SK-N-SH (cell line): ENCODE data around the gene RFWD3. TPM values are rescaled to one million over a fixed set of nuclear protein-coding genes. Genes with fewer than 3 reads are reported as not detected.
A peak's percentile ranks its signal among the peaks of the same experiment; 100 is the strongest.

Experiments
- CTCF ChIA-PET: fragments of 300-600, 350-600 bp; formaldehyde crosslinking; extraction: SDS; loops from one replicate; lab custom pipeline; 2021; lab: Yijun Ruan, JAX
- POLR2A ChIA-PET: fragments of 350-600 bp; sonication (Branson Sonifier 250); formaldehyde crosslinking; extraction: SDS; loops from one replicate; lab custom pipeline; 2020; ENCODE audit warnings: antibody characterized with exemption, inconsistent platforms; lab: Yijun Ruan, JAX
- DNase-seq: peaks from one replicate; pipeline ENCODE4 v3.0.0; 2012
- H2AFZ ChIP-seq: fragments of 200-600 bp; sonication (generic); 2 replicates; pipeline ENCODE4 v1.8.1; 2016; ENCODE audit warnings: antibody characterized with exemption, mild to moderate bottlenecking, low read depth
- H3F3A ChIP-seq: fragments of 200-600 bp; sonication (generic); replicated peaks from 2 replicates; pipeline ENCODE3; 2016; ENCODE audit warnings: antibody characterized with exemption, mild to moderate bottlenecking; ENCODE audit not compliant: insufficient read depth
- H3K27ac ChIP-seq, 2 experiments: fragments of 200-500 bp in 1 of 2; fragments of 200-600 bp in 1 of 2; sonication (Bioruptor generic) in 1 of 2; sonication (generic), shearing (Covaris generic) in 1 of 2; 2 replicates each; pipeline versions ENCODE4 v1.5.1 to v1.6.1; 2014 to 2016; ENCODE audit warnings: low read depth in 2 of 2, inconsistent platforms in 1 of 2, low read length in 1 of 2, mild to moderate bottlenecking in 1 of 2, mixed read lengths in 1 of 2
- H3K27me3 ChIP-seq: fragments of 200-600 bp; sonication (generic), shearing (Covaris generic); 2 replicates; pipeline ENCODE4 v1.6.1; 2016; ENCODE audit warnings: mixed run types; ENCODE audit not compliant: insufficient read depth
- H3K36me3 ChIP-seq, 2 experiments: fragments of 200-500 bp in 1 of 2; fragments of 200-600 bp in 1 of 2; sonication (Bioruptor generic) in 1 of 2; sonication (generic) in 1 of 2; replicated peaks in 1 of 2; 2 replicates each; pipeline versions ENCODE3 to v1.5.1; 2014 to 2016; ENCODE audit warnings: low read length in 1 of 2, mild to moderate bottlenecking in 1 of 2; ENCODE audit not compliant: insufficient read depth in 2 of 2, control insufficient read depth in 1 of 2
- H3K4me1 ChIP-seq, 2 experiments: fragments of 200-500 bp in 1 of 2; fragments of 200-600 bp in 1 of 2; sonication (Bioruptor generic) in 1 of 2; sonication (generic), shearing (Covaris generic) in 1 of 2; 2 replicates each; pipeline versions ENCODE4 v1.5.1 to v1.6.1; 2014 to 2016; ENCODE audit warnings: low read depth in 1 of 2, low read length in 1 of 2, mixed run types in 1 of 2; ENCODE audit not compliant: insufficient read depth in 2 of 2, control insufficient read depth in 1 of 2
- H3K4me2 ChIP-seq: fragments of 200-600 bp; sonication (generic), shearing (Covaris generic); 2 replicates; pipeline ENCODE4 v1.6.1; 2017; ENCODE audit warnings: mixed run types
- H3K4me3 ChIP-seq, 2 experiments: fragments of 200-500 bp in 1 of 2; fragments of 200-600 bp in 1 of 2; sonication (Bioruptor generic) in 1 of 2; sonication (generic), shearing (Covaris generic) in 1 of 2; 2 replicates each; pipeline versions ENCODE4 v1.5.1 to v1.8.1; 2014 to 2016; ENCODE audit warnings: low read depth in 2 of 2, inconsistent platforms in 1 of 2, low read length in 1 of 2, mild to moderate bottlenecking in 1 of 2, mixed read lengths in 1 of 2, moderate library complexity in 1 of 2
- H3K79me2 ChIP-seq: fragments of 200-600 bp; sonication (generic); 2 replicates; pipeline ENCODE4 v1.8.1; 2017; ENCODE audit warnings: mild to moderate bottlenecking; ENCODE audit not compliant: insufficient read depth
- H3K9ac ChIP-seq: fragments of 200-600 bp; sonication (generic); 2 replicates; pipeline ENCODE4 v1.6.1; 2017; ENCODE audit warnings: mixed run types
- H3K9me2 ChIP-seq: fragments of 200-600 bp; sonication (generic); 2 replicates; pipeline ENCODE4 v1.6.1; 2017; ENCODE audit warnings: mixed run types
- H3K9me3 ChIP-seq: fragments of 200-600 bp; sonication (generic); 2 replicates; pipeline ENCODE4 v1.6.1; 2017; ENCODE audit warnings: mixed run types, mild to moderate bottlenecking, moderate library complexity
- H4K20me1 ChIP-seq: fragments of 200-600 bp; sonication (generic); 2 replicates; pipeline ENCODE4 v1.6.1; 2017; ENCODE audit warnings: mild to moderate bottlenecking, mixed run types; ENCODE audit not compliant: insufficient read depth
- ELF1 ChIP-seq: IDR thresholded peaks from 2 replicates; pipeline ENCODE4 v1.4.0; 2012
- EP300 ChIP-seq, 2 experiments: IDR thresholded peaks; 2 replicates each; pipeline versions ENCODE4 v1.4.0 to v1.6.1; 2012; ENCODE audit warnings: borderline replicate concordance in 1 of 2, low read depth in 1 of 2, low read length in 1 of 2
- FOSL2 ChIP-seq: IDR thresholded peaks from 2 replicates; pipeline ENCODE4 v1.4.0; 2012; ENCODE audit warnings: low read depth, mild to moderate bottlenecking, moderate library complexity, borderline replicate concordance
- FOXM1 ChIP-seq: IDR thresholded peaks from 2 replicates; pipeline ENCODE4 v1.4.0; 2012; ENCODE audit warnings: low read depth, mild to moderate bottlenecking
- GABPA ChIP-seq: IDR thresholded peaks from 2 replicates; pipeline ENCODE4 v1.4.0; 2012; ENCODE audit warnings: low read depth, mild to moderate bottlenecking
- JUND ChIP-seq: IDR thresholded peaks from 2 replicates; pipeline ENCODE4 v1.4.0; 2012
- MAX ChIP-seq: IDR thresholded peaks from 2 replicates; pipeline ENCODE4 v1.4.0; 2012; ENCODE audit warnings: low read depth
- MEF2A ChIP-seq: IDR thresholded peaks from 2 replicates; pipeline ENCODE4 v1.4.0; 2012; ENCODE audit warnings: low read depth, borderline replicate concordance
- MXI1 ChIP-seq: IDR thresholded peaks from 2 replicates; pipeline ENCODE4 v1.6.1; 2012; ENCODE audit warnings: mild to moderate bottlenecking, low read depth, low read length, improper control_type of control experiment
- NFIC ChIP-seq: IDR thresholded peaks from 2 replicates; pipeline ENCODE4 v1.4.0; 2012; ENCODE audit warnings: borderline replicate concordance
- PBX3 ChIP-seq: IDR thresholded peaks from 2 replicates; pipeline ENCODE4; 2012
- POLR2AphosphoS5 ChIP-seq: IDR thresholded peaks from 2 replicates; pipeline ENCODE4 v1.6.1; 2012; ENCODE audit warnings: low read depth, low read length
- RCOR1 ChIP-seq: fragments of 150-350 bp; IDR thresholded peaks from 2 replicates; pipeline ENCODE4 v1.6.1; 2017; ENCODE audit warnings: antibody characterized with exemption, low read length
- RFX5 ChIP-seq: IDR thresholded peaks from 2 replicates; pipeline ENCODE4 v1.6.1; 2012; ENCODE audit warnings: mild to moderate bottlenecking, improper control_type of control experiment, low read length
- TCF12 ChIP-seq: IDR thresholded peaks from 2 replicates; pipeline ENCODE4 v1.4.0; 2012
- USF1 ChIP-seq: IDR thresholded peaks from 2 replicates; pipeline ENCODE4 v1.4.0; 2012; ENCODE audit warnings: low read depth, borderline replicate concordance
- ZBTB33 ChIP-seq: IDR thresholded peaks from 2 replicates; pipeline ENCODE4 v1.4.0; 2012; ENCODE audit warnings: low read depth, borderline replicate concordance
- WGBS: methylation state at CpG from one replicate; pipeline ENCODE4 v1.1.6; 2017; ENCODE audit warnings: low lambda C conversion rate; 5-methylcytosine and 5-hydroxymethylcytosine counted together
- polyA plus RNA-seq, 3 experiments: library from polyadenylated mRNA; depleted of rRNA; stranded (reverse); fragments of >200 nt; gene quantifications; 2 replicates each; pipeline ENCODE4 v1.2.3, GENCODE V29; 2012

Gene RFWD3
- polyA plus RNA-seq, 1 of the 3 experiments (the other 2 are of a cell fraction) = 13.2 TPM

- H3K9ac ChIP-seq = no peak overlapping the region
- CTCF ChIA-PET = interaction anchor here (0.9 kb wide), 1 partner anchor 16 kb away, joined by 3 read pairs; no protein-coding TSS in a partner anchor
- H3K4me2 ChIP-seq = peak overlapping the region; percentile 23
- POLR2A ChIA-PET = no interaction called here
- TF ChIP-seq MXI1 = no peak
- no peak for TF ChIP-seq MEF2A
- 0 out of 2 replicates have a peak, but pooled peaks have one; percentile 5 for TF ChIP-seq POLR2AphosphoS5
- TF ChIP-seq RFX5 = no peak
- TF ChIP-seq PBX3 = 0 out of 2 replicates have a peak, but pooled peaks have one; percentile 6
- TF ChIP-seq TCF12 = no peak
- TF ChIP-seq RCOR1 = no peak
- TF ChIP-seq ELF1 = no peak
- TF ChIP-seq MAX = no peak
- TF ChIP-seq USF1 = no peak
- H3K4me1 ChIP-seq = peaks cover 0 to 35% of the 10 kb centered on the region in 2 experiments
- no peak overlapping the region for H2AFZ ChIP-seq
- H3K9me2 ChIP-seq = no peaks in the 10 kb centered on the region
- H3K27me3 ChIP-seq = no peaks in the 10 kb centered on the region
- peak overlapping the region; percentile 3 to 59; a peak in 2 of 4 replicates for H3K27ac ChIP-seq
- peaks cover 63% of the 10 kb centered on the region for H4K20me1 ChIP-seq
- 30% methylated on average over 3 of the region's 3 CpGs for WGBS
- H3K36me3 ChIP-seq = no peaks in the 10 kb centered on the region
- H3K4me3 ChIP-seq = no peak overlapping the region
- H3K79me2 ChIP-seq = peaks cover 93% of the 10 kb centered on the region
- no peaks in the 10 kb centered on the region for H3K9me3 ChIP-seq
- peaks cover 29% of the 10 kb centered on the region for H3F3A ChIP-seq
- no peak for DNase-seq
Observed at GRCh38 chr16:74578433-74578832, 88.2 kb downstream of the RFWD3 start.

GRCh38 chr16:74577882-74578366 is 88.8 kb downstream of the RFWD3 start:
- TF ChIP-seq FOSL2 = peak; percentile 91
- TF ChIP-seq ZBTB33 = no peak
- TF ChIP-seq EP300 (IDR thresholded peaks at IDR 0.05; ENCODE audit: borderline replicate concordance in 1 of 2, low read depth in 1 of 2, low read length in 1 of 2) = peak in 1 of 2 experiments; percentile 35; a peak in 1 of 4 replicates
- no peak for TF ChIP-seq RCOR1
- peak; percentile 55 for TF ChIP-seq PBX3
- peak; percentile 58; the same call in 1 of the 2 replicates for TF ChIP-seq NFIC
- TF ChIP-seq JUND = peak; percentile 79
- no peak for TF ChIP-seq MAX
- peak; percentile 28; the same call in 1 of the 2 replicates for TF ChIP-seq POLR2AphosphoS5
- no peak for TF ChIP-seq FOXM1
- no peak for TF ChIP-seq MXI1
- TF ChIP-seq GABPA = no peak
- TF ChIP-seq, all 33 proteins: peak for 6
- Histone ChIP-seq H3K36me3 (no peaks in the 10 kb centered on the region), H3K27me3 (no peaks in the 10 kb centered on the region), H3K4me3 (no peak overlapping the region), H3K79me2 (peaks cover 91% of the 10 kb centered on the region), H2AFZ (no peak overlapping the region), H3K27ac (peak overlapping the region; percentile 3 to 59; a peak in 2 of 4 replicates), H3K9ac (no peak overlapping the region), H3F3A (peaks cover 29% of the 10 kb centered on the region), H3K4me2 (peak overlapping the region; percentile 23), H4K20me1 (peaks cover 62% of the 10 kb centered on the region), H3K9me3 (no peaks in the 10 kb centered on the region), H3K4me1 (peaks cover 0 to 35% of the 10 kb centered on the region in 2 experiments), H3K9me2 (no peaks in the 10 kb centered on the region)
- ChIA-PET POLR2A (interaction anchor here (0.6 kb wide), 1 partner anchor 99 kb away, joined by 5 read pairs; no protein-coding TSS in a partner anchor), CTCF (no interaction called here)
- no peak for DNase-seq
- 10% methylated on average over 2 of the region's 2 CpGs for WGBS
